Kidney epithelial cell (primary cell): Measurements from ENCODE around the gene KCTD18. TPM values are rescaled to one million over a fixed set of nuclear protein-coding genes. Genes with fewer than 3 reads are reported as not detected.

Experiments
- DNase-seq: peaks from one replicate; pipeline ENCODE4 v3.0.0-alpha.2; 2010; ENCODE audit warnings: low read depth
- H3K27me3 ChIP-seq: 2 replicates; pipeline ENCODE4 v1.6.0; 2011; ENCODE audit warnings: low read length; ENCODE audit not compliant: control insufficient read depth, insufficient read depth
- H3K36me3 ChIP-seq: 2 replicates; pipeline ENCODE4 v1.5.1; 2011; ENCODE audit warnings: low read length; ENCODE audit not compliant: control insufficient read depth, insufficient read depth
- H3K4me3 ChIP-seq: 2 replicates; pipeline ENCODE4 v1.5.1; 2011; ENCODE audit warnings: low read depth, mild to moderate bottlenecking, control low read depth, low read length
- total RNA-seq: library from RNA; depleted of rRNA; stranded (reverse); fragments of >200 nt; gene quantifications from 2 replicates; pipeline ENCODE4 v1.2.3, GENCODE V29; 2015
- TF ChIP-seq, protein P1 (sequence below): IDR thresholded peaks from 2 replicates; pipeline ENCODE4 v1.5.1; 2011; ENCODE audit warnings: mild to moderate bottlenecking, moderate library complexity, low read length, control low read depth, inconsistent platforms; ENCODE audit not compliant: insufficient read depth, poor library complexity, severe bottlenecking

KCTD18 gene
- total RNA-seq, 1 donor from 2014 or later, result 12.2 TPM

- no peak for DNase-seq
- no peak overlapping the region for H3K4me3 ChIP-seq
- H3K27me3 ChIP-seq, result no peaks in the 10 kb centered on the region
- peaks cover 1% of the 10 kb centered on the region for H3K36me3 ChIP-seq
- TF ChIP-seq, protein P1, sequence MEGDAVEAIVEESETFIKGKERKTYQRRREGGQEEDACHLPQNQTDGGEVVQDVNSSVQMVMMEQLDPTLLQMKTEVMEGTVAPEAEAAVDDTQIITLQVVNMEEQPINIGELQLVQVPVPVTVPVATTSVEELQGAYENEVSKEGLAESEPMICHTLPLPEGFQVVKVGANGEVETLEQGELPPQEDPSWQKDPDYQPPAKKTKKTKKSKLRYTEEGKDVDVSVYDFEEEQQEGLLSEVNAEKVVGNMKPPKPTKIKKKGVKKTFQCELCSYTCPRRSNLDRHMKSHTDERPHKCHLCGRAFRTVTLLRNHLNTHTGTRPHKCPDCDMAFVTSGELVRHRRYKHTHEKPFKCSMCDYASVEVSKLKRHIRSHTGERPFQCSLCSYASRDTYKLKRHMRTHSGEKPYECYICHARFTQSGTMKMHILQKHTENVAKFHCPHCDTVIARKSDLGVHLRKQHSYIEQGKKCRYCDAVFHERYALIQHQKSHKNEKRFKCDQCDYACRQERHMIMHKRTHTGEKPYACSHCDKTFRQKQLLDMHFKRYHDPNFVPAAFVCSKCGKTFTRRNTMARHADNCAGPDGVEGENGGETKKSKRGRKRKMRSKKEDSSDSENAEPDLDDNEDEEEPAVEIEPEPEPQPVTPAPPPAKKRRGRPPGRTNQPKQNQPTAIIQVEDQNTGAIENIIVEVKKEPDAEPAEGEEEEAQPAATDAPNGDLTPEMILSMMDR, result no peak
Observed at GRCh38 chr2:200472853-200473464, 36.9 kb downstream of the KCTD18 start.

- TF ChIP-seq, protein P1, result no peak
- H3K36me3 ChIP-seq, result peaks cover 1% of the 10 kb centered on the region
- no peak for DNase-seq
- H3K27me3 ChIP-seq, result no peaks in the 10 kb centered on the region
- no peak overlapping the region for H3K4me3 ChIP-seq
Observed at GRCh38 chr2:200471928-200472645, 37.8 kb downstream of the KCTD18 start.

DNA sequence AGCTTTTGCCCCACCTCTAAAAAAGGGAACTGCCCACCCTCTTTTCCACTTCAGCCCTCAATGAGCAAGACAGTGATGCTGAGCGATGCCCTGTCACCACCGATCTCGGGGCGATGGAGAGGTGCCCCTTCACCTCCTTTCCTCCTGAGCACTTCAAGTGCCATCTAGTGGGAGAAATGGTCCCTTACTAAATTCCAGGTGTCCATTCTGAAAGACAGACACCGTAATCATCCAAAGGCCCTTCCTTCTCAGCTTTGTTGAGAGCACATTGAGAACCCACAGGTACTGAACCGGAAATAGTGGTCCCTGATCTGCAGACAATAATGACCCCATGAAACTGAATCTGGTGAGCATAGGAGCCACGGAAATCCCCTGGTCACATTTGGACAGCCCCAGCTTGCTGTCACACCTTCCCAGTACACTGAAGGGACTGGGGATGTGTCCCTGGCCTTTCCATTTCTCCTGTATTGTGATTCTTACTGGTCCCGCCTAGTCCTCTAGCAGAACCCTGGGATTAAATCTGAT, 38.5 kb downstream of the KCTD18 start:
- Histone ChIP-seq H3K36me3 (peaks cover 1% of the 10 kb centered on the region), H3K27me3 (no peaks in the 10 kb centered on the region), H3K4me3 (no peak overlapping the region)
- TF ChIP-seq, protein P1, result peak; percentile 55
- no peak for DNase-seq

DNA sequence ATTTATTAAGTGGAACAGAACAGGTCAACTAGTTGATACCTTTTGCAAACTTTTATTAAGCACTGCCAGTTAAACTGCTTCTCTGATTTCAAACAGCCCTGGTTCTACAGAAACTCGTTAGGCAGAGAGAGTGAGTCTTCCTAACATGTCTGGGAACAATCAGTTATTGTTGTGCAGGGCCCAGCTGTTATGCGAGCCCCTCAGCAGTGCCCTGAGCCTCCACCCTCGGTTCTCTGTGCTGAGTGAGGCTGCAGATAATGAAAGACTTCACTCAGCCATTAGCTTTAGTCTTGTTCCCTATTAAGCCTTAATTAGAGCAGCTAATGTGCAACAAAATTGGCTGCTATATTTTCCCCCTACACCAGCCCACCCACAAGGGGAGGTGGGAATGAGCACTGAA, 39.6 kb downstream of the KCTD18 start:
- H3K4me3 ChIP-seq, result no peak overlapping the region
- H3K36me3 ChIP-seq, result peaks cover 1% of the 10 kb centered on the region
- no peaks in the 10 kb centered on the region for H3K27me3 ChIP-seq
- no peak for DNase-seq
- TF ChIP-seq, protein P1, result no peak

GRCh38 chr2:200469708-200470211, 40.1 kb downstream of the KCTD18 start:
- no peaks in the 10 kb centered on the region for H3K27me3 ChIP-seq
- peak; percentile 73 for DNase-seq
- H3K4me3 ChIP-seq, result no peak overlapping the region
- H3K36me3 ChIP-seq, result peaks cover under 1% of the 10 kb centered on the region
- TF ChIP-seq, protein P1, result no peak
